NCI-H128 (cell line): ENCODE results near the gene JAK1.

Source experiments
- DNase-seq: peaks from one replicate; lab custom pipeline; 2025; ENCODE audit not compliant: unreplicated experiment; lab: John Stamatoyannopoulos, UW

The JAK1 gene

GRCh38 chr1:64873576-64873975 is 92.8 kb downstream of the JAK1 start:
- DNase-seq = no peak

DNA sequence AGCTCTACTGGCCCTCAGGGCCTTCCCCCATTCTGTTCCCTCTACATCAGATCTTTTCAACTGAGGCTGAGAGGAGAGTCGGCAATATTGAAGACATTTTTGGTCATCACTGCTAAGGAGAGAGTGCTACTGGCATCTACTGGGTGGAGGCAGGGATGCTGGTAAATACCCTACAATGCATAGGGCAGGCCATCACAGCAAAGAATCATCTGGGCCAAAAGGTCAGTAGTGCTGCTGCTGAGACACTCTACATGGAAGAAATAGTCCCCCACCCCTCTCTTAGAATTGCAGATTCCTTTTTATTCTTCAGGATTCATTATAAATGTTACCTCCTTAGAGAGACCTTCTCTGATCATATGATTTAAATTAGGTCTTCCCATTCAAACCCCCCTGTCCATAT is 94.3 kb downstream of the JAK1 start:
- no peak for DNase-seq

DNA sequence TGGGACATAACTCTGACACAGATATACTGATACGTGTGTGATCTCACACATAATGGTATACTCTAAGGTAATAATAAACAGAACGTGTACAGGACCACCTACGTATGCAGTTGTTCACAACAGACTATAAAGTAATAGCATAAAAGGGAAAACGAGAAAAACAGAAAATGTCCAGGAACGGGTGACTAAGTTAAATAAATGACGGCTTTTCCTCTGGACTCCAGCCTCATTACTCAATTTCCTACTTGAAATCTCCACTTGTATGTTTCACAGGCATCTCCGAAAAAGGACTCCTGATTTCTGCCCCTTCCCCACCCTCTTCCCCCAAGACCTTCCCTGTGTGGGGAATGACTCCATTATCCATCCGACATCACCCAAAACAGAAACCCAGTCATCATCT is 95.1 kb downstream of the JAK1 start:
- no peak for DNase-seq

- DNase-seq = no peak
These were observed 99.1 kb downstream of the JAK1 start for GRCh38 chr1:64867266-64867665.

DNA sequence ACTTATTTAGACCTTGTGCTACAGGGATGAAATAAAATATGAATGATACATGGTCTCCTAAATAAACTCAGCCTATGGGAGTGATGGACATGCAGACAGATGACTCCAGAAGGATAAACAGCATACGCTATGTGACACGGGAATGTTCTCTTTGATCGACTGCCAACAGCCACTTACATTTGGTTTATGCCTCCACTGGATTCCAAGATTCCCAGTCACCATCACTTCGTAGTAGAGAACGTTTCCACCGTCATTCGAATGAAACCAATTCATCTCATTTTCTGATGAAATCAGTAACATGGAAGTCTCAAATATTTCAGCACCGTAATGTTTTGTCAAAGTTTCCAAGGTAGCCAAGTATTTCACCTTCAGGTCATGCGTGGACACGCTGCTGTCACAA is 99.7 kb downstream of the JAK1 start:
- DNase-seq = no peak

DNA sequence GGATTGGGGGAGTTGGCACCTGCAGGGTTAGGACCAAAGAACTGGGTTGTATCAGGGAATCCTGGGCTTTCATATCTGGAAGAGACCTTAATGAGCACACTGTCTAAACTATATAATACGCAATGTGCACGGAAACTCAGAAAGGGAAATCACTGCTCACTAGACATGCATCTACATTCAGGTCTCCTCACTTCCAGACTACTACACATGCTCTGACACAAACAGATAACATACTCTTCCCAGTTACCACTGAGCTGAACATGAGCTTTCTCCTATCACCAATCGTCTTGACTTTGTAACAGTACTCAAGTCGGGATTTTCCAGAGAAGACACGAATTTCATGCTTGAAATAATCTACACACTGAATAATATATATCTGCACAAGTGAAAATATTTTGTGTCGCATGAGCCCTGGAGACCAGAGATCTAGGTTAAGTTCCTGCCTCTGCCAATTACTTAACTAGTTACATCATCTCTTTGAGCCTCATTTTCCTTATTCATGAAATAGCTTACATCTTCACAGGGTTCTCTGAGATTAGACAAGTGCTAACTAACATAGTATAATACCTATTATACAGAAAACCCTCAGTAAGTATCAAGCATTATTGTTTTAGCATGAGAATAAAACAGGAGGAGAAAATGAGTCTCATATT is 101.1 kb downstream of the JAK1 start:
- DNase-seq = no peak

GRCh38 chr1:64864018-64864940 is 102.1 kb downstream of the JAK1 start:
- no peak for DNase-seq

GRCh38 chr1:64861611-64862010 is 104.7 kb downstream of the JAK1 start:
- DNase-seq = no peak

DNA sequence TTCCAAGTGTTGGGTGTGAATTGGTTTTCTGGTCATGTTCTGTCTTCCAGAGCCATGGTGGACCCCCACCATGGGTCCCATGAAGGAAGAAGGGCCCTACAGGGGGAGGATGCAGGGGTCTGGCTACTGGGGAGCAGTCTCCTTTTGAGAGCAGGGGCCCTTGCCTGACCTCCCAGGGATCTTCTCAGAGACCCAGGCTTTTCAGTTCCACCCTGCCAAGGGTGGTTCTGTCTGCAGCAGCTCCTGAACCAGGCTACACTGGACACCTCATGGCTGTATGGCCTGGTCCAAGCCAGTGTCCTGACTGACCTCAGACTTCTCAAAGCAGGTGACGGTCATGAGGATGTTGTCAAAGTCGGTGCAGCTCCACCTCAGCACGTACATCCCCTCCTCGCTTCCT is 109.0 kb downstream of the JAK1 start:
- no peak for DNase-seq

GRCh38 chr1:64856553-64856952 is 109.8 kb downstream of the JAK1 start:
- DNase-seq = no peak

DNA sequence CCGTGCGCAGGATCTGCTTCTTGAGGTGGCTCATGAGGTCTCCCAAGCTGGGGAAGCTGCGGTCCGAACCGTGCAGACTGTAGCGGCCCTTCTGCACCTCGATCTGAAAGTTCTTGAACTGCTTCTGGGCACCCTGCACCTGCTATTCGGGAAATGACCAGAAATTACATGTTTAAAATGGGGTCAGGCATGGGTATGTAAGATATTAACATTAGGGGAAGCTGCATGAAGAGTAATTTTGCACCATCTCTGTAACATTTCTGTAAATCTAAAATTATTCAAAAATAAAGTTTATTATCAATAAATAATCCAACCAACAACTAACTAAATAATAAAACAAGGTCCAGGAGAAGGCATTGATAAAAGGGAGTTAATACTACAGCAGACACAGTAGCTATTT is 110.8 kb downstream of the JAK1 start:
- no peak for DNase-seq

DNA sequence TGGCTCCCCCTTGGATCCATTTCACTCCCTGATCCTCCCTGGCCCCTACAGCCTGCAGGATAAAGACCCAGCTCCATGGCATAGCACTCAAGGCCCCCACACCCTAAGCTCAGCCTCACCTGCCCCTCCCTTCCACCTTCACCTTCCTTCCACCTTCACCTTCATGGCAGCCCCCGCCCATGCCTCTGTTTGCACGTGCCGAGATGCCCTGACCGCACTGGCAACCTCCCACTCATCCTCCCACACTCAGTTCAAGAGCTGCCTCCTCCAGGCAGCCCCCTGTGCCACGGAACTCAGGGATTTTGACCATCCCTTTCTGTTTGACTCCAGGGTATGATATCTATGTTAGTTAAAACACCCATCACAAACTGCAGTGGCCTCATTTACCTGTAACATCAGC is 111.7 kb downstream of the JAK1 start:
- no peak for DNase-seq

DNA sequence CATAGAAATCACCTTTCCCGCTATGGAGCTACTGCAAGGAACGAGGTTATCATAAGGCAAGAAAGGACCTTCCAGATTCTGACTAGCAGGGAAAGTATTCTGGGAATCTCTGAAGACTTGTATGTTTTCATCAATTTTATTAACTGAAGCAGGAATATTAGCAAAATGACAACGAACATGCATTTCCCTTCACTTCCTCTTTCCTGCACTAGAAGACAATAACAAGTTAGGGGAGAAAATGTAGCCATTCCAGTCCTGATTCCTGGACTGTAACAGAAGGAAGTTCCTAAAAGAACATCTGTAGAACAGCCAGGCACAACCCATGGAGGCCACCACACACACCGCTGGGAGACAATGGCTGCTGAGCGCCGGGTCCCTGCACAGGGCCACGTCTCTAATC is 114.7 kb downstream of the JAK1 start:
- DNase-seq = no peak

- no peak for DNase-seq
These were observed 115.5 kb downstream of the JAK1 start for GRCh38 chr1:64850846-64851245.

- DNase-seq = no peak
These were observed 116.4 kb downstream of the JAK1 start for GRCh38 chr1:64849942-64850341.

- DNase-seq = no peak
These were observed 117.5 kb downstream of the JAK1 start for GRCh38 chr1:64848803-64849202.

GRCh38 chr1:64848136-64848535 is 118.2 kb downstream of the JAK1 start:
- DNase-seq = no peak

GRCh38 chr1:64847666-64848065 is 118.7 kb downstream of the JAK1 start:
- no peak for DNase-seq

- DNase-seq = no peak
These were observed 119.5 kb downstream of the JAK1 start for GRCh38 chr1:64846573-64847430.

DNA sequence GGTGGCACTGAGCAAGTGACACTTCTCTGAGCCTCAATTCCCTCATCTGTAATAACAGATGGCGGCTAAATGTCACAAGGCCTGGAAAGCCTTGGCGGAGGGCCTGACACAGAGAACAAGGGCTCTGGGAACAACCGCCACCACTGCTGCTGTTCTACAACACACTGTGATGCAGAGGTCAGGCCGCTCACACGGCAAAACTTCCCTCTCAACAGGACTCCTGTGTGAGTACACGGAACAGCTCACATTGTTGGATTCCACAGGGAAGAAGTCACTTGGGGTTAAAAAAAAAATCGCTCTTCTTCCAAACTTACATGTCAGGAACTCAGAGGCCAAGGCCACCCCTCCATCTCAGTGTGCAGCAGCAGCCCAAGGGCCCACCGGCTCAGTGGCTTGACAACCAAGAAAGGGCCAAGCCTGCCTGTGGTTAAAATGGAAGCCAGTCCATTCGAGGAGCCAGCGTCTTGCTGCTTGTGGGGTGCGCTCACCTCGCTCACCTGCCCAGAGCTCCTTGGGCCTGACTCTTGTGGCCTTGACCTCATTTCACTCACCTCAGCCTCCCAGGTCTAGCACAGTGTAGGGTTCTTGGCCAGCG is 120.4 kb downstream of the JAK1 start:
- no peak for DNase-seq

- no peak for DNase-seq
These were observed 121.7 kb downstream of the JAK1 start for GRCh38 chr1:64844609-64845008.
